Measurements from ENCODE around the gene ADORA1.

ADORA1 gene

GRCh38 chr1:203175827-203176241 lies 48.3 kb downstream of the ADORA1 start:
- DNase-seq, result no peak

- no peak for DNase-seq
Observed at GRCh38 chr1:203176273-203177035, 48.9 kb downstream of the ADORA1 start.

GRCh38 chr1:203177036-203177405 lies 49.5 kb downstream of the ADORA1 start:
- no peak for DNase-seq

- DNase-seq, result no peak
Observed at GRCh38 chr1:203177470-203178039, 50.0 kb downstream of the ADORA1 start.

- DNase-seq, result no peak
Observed at GRCh38 chr1:203178083-203178482, 50.6 kb downstream of the ADORA1 start.

GRCh38 chr1:203178821-203179666 lies 51.5 kb downstream of the ADORA1 start:
- DNase-seq, result no peak

GRCh38 chr1:203179667-203180005 lies 52.1 kb downstream of the ADORA1 start:
- no peak for DNase-seq

- DNase-seq, result no peak
Observed at GRCh38 chr1:203180611-203181330, 53.2 kb downstream of the ADORA1 start.

- no peak for DNase-seq
Observed at GRCh38 chr1:203181586-203182386, 54.3 kb downstream of the ADORA1 start.

GRCh38 chr1:203182387-203182953 lies 54.9 kb downstream of the ADORA1 start:
- DNase-seq, result no peak

GRCh38 chr1:203183828-203184227 lies 56.3 kb downstream of the ADORA1 start:
- DNase-seq, result no peak

GRCh38 chr1:203184467-203184866 lies 56.9 kb downstream of the ADORA1 start:
- DNase-seq, result no peak

GRCh38 chr1:203185061-203185461 lies 57.5 kb downstream of the ADORA1 start:
- no peak for DNase-seq

- no peak for DNase-seq
Observed at GRCh38 chr1:203185585-203185984, 58.1 kb downstream of the ADORA1 start.

GRCh38 chr1:203186091-203186445 lies 58.5 kb downstream of the ADORA1 start:
- DNase-seq, result no peak

- no peak for DNase-seq
Observed at GRCh38 chr1:203186446-203187303, 59.1 kb downstream of the ADORA1 start, which contains the start of gene CHI3L1. Gene CHI3L1, minus strand, starts transcription at chr1:203186704. Its CDS starts 81 bp downstream, at chr1:203186623.

- no peak for DNase-seq
Observed at GRCh38 chr1:203187304-203187685, 59.8 kb downstream of the ADORA1 start.

- no peak for DNase-seq
Observed at GRCh38 chr1:203187689-203188264, 60.3 kb downstream of the ADORA1 start.

- DNase-seq, result no peak
Observed at GRCh38 chr1:203188686-203189232, 61.2 kb downstream of the ADORA1 start.

- DNase-seq, result no peak
Observed at GRCh38 chr1:203189951-203190352, 62.4 kb downstream of the ADORA1 start.

All from activated CD4-positive, alpha-beta T cell treated with anti-CD3 and anti-CD28 coated beads for 4 hours (primary cell).